ENCODE data around the gene YWHAQ. TPM values are rescaled to one million over a fixed set of nuclear protein-coding genes. Genes with fewer than 3 reads are reported as not detected.

Gene YWHAQ
- total and polyA plus RNA-seq, 4 donors = 68.8 to 145 (median 88.0) TPM

DNA sequence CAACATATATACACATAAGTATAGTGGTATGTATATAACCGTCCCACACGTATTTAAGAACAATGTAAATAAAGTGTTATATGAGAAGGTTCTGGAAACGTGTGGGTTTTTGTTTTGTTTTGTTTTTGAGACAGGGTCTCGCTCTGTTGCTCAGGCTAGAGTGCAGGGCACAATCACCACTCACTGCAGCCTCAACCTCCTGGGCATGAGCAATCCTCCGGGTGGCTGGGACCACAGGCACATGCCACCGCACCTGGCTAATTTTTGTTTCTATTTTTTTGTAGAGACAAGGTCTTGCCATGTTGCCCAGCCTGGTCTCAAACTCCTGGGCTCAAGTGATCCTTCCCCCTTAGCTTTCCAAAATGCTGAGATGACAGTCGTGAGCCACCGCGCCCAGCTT lies 81.4 kb downstream of the YWHAQ start:
- DNase-seq (ENCODE audit: low spot score) = no peak
- Histone ChIP-seq H3K9ac (ENCODE audit: low read depth in 1 of 2, low read length in 2 of 2) (no peak overlapping the region), H3K4me1 (ENCODE audit: control insufficient read depth in 4 of 4, insufficient read depth in 4 of 4, low read length in 3 of 4) (peaks cover 4 to 12% (median 6%) of the 10 kb centered on the region in 4 donors), H3K9me3 (ENCODE audit: control insufficient read depth in 4 of 4, low read length in 3 of 4) (no peaks in the 10 kb centered on the region), H3K27ac (ENCODE audit: low read depth in 1 of 2, low read length in 2 of 2) (no peak overlapping the region), H3K4me3 (ENCODE audit: low read depth in 1 of 3, low read length in 3 of 3) (no peak overlapping the region), H3K36me3 (ENCODE audit: control insufficient read depth in 4 of 4, insufficient read depth in 3 of 4, low read depth in 1 of 4, low read length in 3 of 4) (no peaks in the 10 kb centered on the region), H3K27me3 (ENCODE audit: control insufficient read depth in 4 of 4, insufficient read depth in 4 of 4, low read length in 3 of 4) (no peaks in the 10 kb centered on the region)
- TF ChIP-seq, protein P1, sequence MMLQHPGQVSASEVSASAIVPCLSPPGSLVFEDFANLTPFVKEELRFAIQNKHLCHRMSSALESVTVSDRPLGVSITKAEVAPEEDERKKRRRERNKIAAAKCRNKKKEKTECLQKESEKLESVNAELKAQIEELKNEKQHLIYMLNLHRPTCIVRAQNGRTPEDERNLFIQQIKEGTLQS (IDR thresholded peaks at IDR 0.05) = no peak
- TF ChIP-seq, protein P2, sequence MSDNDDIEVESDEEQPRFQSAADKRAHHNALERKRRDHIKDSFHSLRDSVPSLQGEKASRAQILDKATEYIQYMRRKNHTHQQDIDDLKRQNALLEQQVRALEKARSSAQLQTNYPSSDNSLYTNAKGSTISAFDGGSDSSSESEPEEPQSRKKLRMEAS (IDR thresholded peaks at IDR 0.05) = no peak
- TF ChIP-seq FOXA2 (IDR thresholded peaks at IDR 0.05) (no peak), EGR1 (IDR thresholded peaks at IDR 0.05; ENCODE audit: low read depth in 2 of 2) (no peak), HNF4A (conservative IDR thresholded peaks at IDR 0.05) (no peak), FOXA1 (IDR thresholded peaks at IDR 0.05) (no peak), YY1 (IDR thresholded peaks at IDR 0.05) (no peak), GABPA (IDR thresholded peaks at IDR 0.05 in 1 of 2, conservative IDR thresholded peaks at IDR 0.05 in 1 of 2) (no peak), NR2F2 (IDR thresholded peaks at IDR 0.05) (no peak), SP1 (IDR thresholded peaks at IDR 0.05) (no peak), HNF4G (IDR thresholded peaks at IDR 0.05) (no peak)
- TF ChIP-seq, protein P3, sequence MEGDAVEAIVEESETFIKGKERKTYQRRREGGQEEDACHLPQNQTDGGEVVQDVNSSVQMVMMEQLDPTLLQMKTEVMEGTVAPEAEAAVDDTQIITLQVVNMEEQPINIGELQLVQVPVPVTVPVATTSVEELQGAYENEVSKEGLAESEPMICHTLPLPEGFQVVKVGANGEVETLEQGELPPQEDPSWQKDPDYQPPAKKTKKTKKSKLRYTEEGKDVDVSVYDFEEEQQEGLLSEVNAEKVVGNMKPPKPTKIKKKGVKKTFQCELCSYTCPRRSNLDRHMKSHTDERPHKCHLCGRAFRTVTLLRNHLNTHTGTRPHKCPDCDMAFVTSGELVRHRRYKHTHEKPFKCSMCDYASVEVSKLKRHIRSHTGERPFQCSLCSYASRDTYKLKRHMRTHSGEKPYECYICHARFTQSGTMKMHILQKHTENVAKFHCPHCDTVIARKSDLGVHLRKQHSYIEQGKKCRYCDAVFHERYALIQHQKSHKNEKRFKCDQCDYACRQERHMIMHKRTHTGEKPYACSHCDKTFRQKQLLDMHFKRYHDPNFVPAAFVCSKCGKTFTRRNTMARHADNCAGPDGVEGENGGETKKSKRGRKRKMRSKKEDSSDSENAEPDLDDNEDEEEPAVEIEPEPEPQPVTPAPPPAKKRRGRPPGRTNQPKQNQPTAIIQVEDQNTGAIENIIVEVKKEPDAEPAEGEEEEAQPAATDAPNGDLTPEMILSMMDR (IDR thresholded peaks at IDR 0.05; ENCODE audit: low read depth, low read length, missing input control) = no peak
- TF ChIP-seq, protein P4, sequence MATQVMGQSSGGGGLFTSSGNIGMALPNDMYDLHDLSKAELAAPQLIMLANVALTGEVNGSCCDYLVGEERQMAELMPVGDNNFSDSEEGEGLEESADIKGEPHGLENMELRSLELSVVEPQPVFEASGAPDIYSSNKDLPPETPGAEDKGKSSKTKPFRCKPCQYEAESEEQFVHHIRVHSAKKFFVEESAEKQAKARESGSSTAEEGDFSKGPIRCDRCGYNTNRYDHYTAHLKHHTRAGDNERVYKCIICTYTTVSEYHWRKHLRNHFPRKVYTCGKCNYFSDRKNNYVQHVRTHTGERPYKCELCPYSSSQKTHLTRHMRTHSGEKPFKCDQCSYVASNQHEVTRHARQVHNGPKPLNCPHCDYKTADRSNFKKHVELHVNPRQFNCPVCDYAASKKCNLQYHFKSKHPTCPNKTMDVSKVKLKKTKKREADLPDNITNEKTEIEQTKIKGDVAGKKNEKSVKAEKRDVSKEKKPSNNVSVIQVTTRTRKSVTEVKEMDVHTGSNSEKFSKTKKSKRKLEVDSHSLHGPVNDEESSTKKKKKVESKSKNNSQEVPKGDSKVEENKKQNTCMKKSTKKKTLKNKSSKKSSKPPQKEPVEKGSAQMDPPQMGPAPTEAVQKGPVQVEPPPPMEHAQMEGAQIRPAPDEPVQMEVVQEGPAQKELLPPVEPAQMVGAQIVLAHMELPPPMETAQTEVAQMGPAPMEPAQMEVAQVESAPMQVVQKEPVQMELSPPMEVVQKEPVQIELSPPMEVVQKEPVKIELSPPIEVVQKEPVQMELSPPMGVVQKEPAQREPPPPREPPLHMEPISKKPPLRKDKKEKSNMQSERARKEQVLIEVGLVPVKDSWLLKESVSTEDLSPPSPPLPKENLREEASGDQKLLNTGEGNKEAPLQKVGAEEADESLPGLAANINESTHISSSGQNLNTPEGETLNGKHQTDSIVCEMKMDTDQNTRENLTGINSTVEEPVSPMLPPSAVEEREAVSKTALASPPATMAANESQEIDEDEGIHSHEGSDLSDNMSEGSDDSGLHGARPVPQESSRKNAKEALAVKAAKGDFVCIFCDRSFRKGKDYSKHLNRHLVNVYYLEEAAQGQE (IDR thresholded peaks at IDR 0.05) = no peak
- WGBS = 95% methylated on average over 9 of the region's 9 CpGs

DNA sequence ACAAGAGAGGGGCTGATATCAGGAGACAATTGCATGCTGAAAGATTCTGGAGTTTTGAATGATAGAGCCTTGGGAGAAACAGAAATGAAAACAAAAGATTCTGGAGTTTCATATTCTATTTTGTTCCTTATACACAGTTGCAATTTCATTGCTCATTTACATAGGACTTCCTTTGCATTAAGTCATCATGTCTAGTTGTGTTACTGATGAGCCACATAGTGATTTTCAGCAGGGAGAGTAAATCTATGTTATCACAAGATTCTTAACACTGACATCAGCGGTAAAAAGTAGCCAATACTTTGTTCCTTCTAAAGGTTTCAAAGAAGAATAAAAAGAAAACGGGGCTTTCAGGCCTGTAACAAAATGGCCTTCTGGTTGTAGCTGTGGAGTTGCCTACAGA lies 82.3 kb downstream of the YWHAQ start:
- no peaks in the 10 kb centered on the region for H3K27me3 ChIP-seq (ENCODE audit: control insufficient read depth in 4 of 4, insufficient read depth in 4 of 4, low read length in 3 of 4)
- H3K27ac ChIP-seq (ENCODE audit: low read depth in 1 of 2, low read length in 2 of 2) = no peak overlapping the region
- peaks cover 0 to 6% (median 3%) of the 10 kb centered on the region in 4 donors for H3K4me1 ChIP-seq (ENCODE audit: control insufficient read depth in 4 of 4, insufficient read depth in 4 of 4, low read length in 3 of 4)

More for the DNA sequence above, 82.3 kb downstream of the YWHAQ start:
- Histone ChIP-seq H3K4me3 (ENCODE audit: low read depth in 1 of 3, low read length in 3 of 3) (no peak overlapping the region), H3K9ac (ENCODE audit: low read depth in 1 of 2, low read length in 2 of 2) (no peak overlapping the region), H3K36me3 (ENCODE audit: control insufficient read depth in 4 of 4, insufficient read depth in 3 of 4, low read depth in 1 of 4, low read length in 3 of 4) (no peaks in the 10 kb centered on the region), H3K9me3 (ENCODE audit: control insufficient read depth in 4 of 4, low read length in 3 of 4) (no peaks in the 10 kb centered on the region)
- WGBS = 83% methylated on average over 2 of the region's 2 CpGs
- DNase-seq (ENCODE audit: low spot score) = no peak
- TF ChIP-seq, protein P4 (IDR thresholded peaks at IDR 0.05) = no peak
- TF ChIP-seq FOXA2 (IDR thresholded peaks at IDR 0.05) (no peak), TAF1 (conservative IDR thresholded peaks at IDR 0.05) (no peak), NR2F2 (IDR thresholded peaks at IDR 0.05) (no peak), RXRA (IDR thresholded peaks at IDR 0.05) (no peak), HNF4G (IDR thresholded peaks at IDR 0.05) (no peak), JUND (IDR thresholded peaks at IDR 0.05) (no peak), SP1 (IDR thresholded peaks at IDR 0.05) (no peak), HNF4A (conservative IDR thresholded peaks at IDR 0.05) (no peak), EGR1 (IDR thresholded peaks at IDR 0.05; ENCODE audit: low read depth in 2 of 2) (no peak)
- TF ChIP-seq, protein P3 (IDR thresholded peaks at IDR 0.05; ENCODE audit: low read depth, low read length, missing input control) = no peak
- TF ChIP-seq, protein P1 (IDR thresholded peaks at IDR 0.05) = no peak

Measured in liver (tissue), 9 donors.